Measurements from ENCODE around the gene ZFR2. TPM values are rescaled to one million over a fixed set of nuclear protein-coding genes. Genes with fewer than 3 reads are reported as not detected.

The ZFR2 gene
- total RNA-seq, 2 donors from 2014 or later = not detected

- no peaks in the 10 kb centered on the region for H3K4me1 ChIP-seq (ENCODE audit: control insufficient read depth in 1 of 2, low read depth in 2 of 2)
- no peak overlapping the region for H3K4me3 ChIP-seq
- no peak for ATAC-seq (ENCODE audit: insufficient number of reproducible peaks, low FRiP score, low read depth)
- no peaks in the 10 kb centered on the region for H3K9me3 ChIP-seq
- no peaks in the 10 kb centered on the region for H3K27me3 ChIP-seq (replicated peaks; ENCODE audit: insufficient read depth)
- no peaks in the 10 kb centered on the region for H3K36me3 ChIP-seq
- no peak for TF ChIP-seq CTCF (IDR thresholded peaks at IDR 0.05)
- DNase-seq (ENCODE audit: low spot score) = no peak
- H3K27ac ChIP-seq = no peak overlapping the region
Observed at GRCh38 chr19:3774621-3775373, 94.0 kb downstream of the ZFR2 start.

- DNase-seq (ENCODE audit: low spot score) (no peak), ATAC-seq (ENCODE audit: insufficient number of reproducible peaks, low FRiP score, low read depth) (no peak)
- no peak overlapping the region for H3K4me3 ChIP-seq
- no peaks in the 10 kb centered on the region for H3K27me3 ChIP-seq (replicated peaks; ENCODE audit: insufficient read depth)
- H3K36me3 ChIP-seq = no peaks in the 10 kb centered on the region
- H3K4me1 ChIP-seq (ENCODE audit: control insufficient read depth in 1 of 2, low read depth in 2 of 2) = no peaks in the 10 kb centered on the region
- TF ChIP-seq CTCF (IDR thresholded peaks at IDR 0.05) = no peak
- no peaks in the 10 kb centered on the region for H3K9me3 ChIP-seq
- no peak overlapping the region for H3K27ac ChIP-seq
Observed at GRCh38 chr19:3773814-3774515, 94.9 kb downstream of the ZFR2 start.

GRCh38 chr19:3771906-3772455 lies 96.9 kb downstream of the ZFR2 start, which contains the start of gene RAX2:
RAX2 (minus strand) TSS chr19:3772228; CDS start chr19:3771742, 486 bp downstream.
- TF ChIP-seq CTCF (IDR thresholded peaks at IDR 0.05) = no peak
- DNase-seq (ENCODE audit: low spot score) (no peak), ATAC-seq (ENCODE audit: insufficient number of reproducible peaks, low FRiP score, low read depth) (no peak)
- peaks cover 8% of the 10 kb centered on the region for H3K36me3 ChIP-seq
- no peak within 1 kb of the TSS for H3K27ac ChIP-seq
- H3K4me1 ChIP-seq (ENCODE audit: control insufficient read depth in 1 of 2, low read depth in 2 of 2) = no peaks in the 10 kb centered on the region
- no peaks in the 10 kb centered on the region for H3K9me3 ChIP-seq
- H3K27me3 ChIP-seq (replicated peaks; ENCODE audit: insufficient read depth) = no peaks in the 10 kb centered on the region
- H3K4me3 ChIP-seq = no peak within 1 kb of the TSS

- no peak overlapping the region for H3K27ac ChIP-seq
- no peaks in the 10 kb centered on the region for H3K27me3 ChIP-seq (replicated peaks; ENCODE audit: insufficient read depth)
- peaks cover 9% of the 10 kb centered on the region for H3K36me3 ChIP-seq
- TF ChIP-seq CTCF (IDR thresholded peaks at IDR 0.05) = no peak
- H3K4me1 ChIP-seq (ENCODE audit: control insufficient read depth in 1 of 2, low read depth in 2 of 2) = no peaks in the 10 kb centered on the region
- H3K9me3 ChIP-seq = no peaks in the 10 kb centered on the region
- H3K4me3 ChIP-seq = no peak overlapping the region
- DNase-seq (ENCODE audit: low spot score) (no peak), ATAC-seq (ENCODE audit: insufficient number of reproducible peaks, low FRiP score, low read depth) (no peak)
Observed at GRCh38 chr19:3771000-3771905, 97.6 kb downstream of the ZFR2 start.
